Bronchial epithelial cell (primary cell): ENCODE measurements around the gene CELF4. TPM values are rescaled to one million over a fixed set of nuclear protein-coding genes. Genes with fewer than 3 reads are reported as not detected.
A peak's percentile ranks its signal among the peaks of the same experiment; 100 is the strongest.

Source experiments
- DNase-seq: peaks from one replicate; pipeline ENCODE4 v3.0.0-alpha.2; 2010; ENCODE audit warnings: low read depth
- FAIRE-seq: peaks from 2 replicates; lab custom pipeline; 2011; peaks lifted over from hg19 to GRCh38; lab: Jason Lieb, UNC
- H3K27me3 ChIP-seq: 2 replicates; pipeline ENCODE4 v1.5.1; 2011; ENCODE audit warnings: low read length; ENCODE audit not compliant: control insufficient read depth, insufficient read depth
- H3K36me3 ChIP-seq: 2 replicates; pipeline ENCODE4 v1.5.1; 2011; ENCODE audit warnings: low read length; ENCODE audit not compliant: control insufficient read depth, insufficient read depth
- H3K4me3 ChIP-seq: 2 replicates; pipeline ENCODE4 v1.5.1; 2011; ENCODE audit warnings: mild to moderate bottlenecking, low read depth, low read length, control low read depth
- CTCF ChIP-seq: IDR thresholded peaks from 2 replicates; pipeline ENCODE4 v1.5.1; 2011; ENCODE audit warnings: mild to moderate bottlenecking, moderate library complexity, low read length, control low read depth, inconsistent platforms; ENCODE audit not compliant: insufficient read depth, severe bottlenecking
- total RNA-seq: library from RNA; depleted of rRNA; stranded (reverse); fragments of >200 nt; gene quantifications from 2 replicates; pipeline ENCODE4 v1.2.1, GENCODE V29; 2014

Gene CELF4
- total RNA-seq, 1 donor from 2014 or later, result not detected

GRCh38 chr18:37537868-37538525, 27.6 kb downstream of the CELF4 start:
- Histone ChIP-seq H3K36me3 (no peaks in the 10 kb centered on the region), H3K4me3 (no peak overlapping the region), H3K27me3 (peaks cover 10% of the 10 kb centered on the region)
- TF ChIP-seq CTCF, result peak; percentile 94
- no peak for FAIRE-seq
- DNase-seq, result peak; percentile 35

- Histone ChIP-seq H3K4me3 (no peak overlapping the region), H3K36me3 (no peaks in the 10 kb centered on the region), H3K27me3 (peaks cover 10% of the 10 kb centered on the region)
- no peak for TF ChIP-seq CTCF
- DNase-seq (no peak), FAIRE-seq (no peak)
Observed at GRCh38 chr18:37536656-37537055, 28.9 kb downstream of the CELF4 start.

- no peak for FAIRE-seq
- no peaks in the 10 kb centered on the region for H3K36me3 ChIP-seq
- no peak for DNase-seq
- H3K4me3 ChIP-seq, result no peak overlapping the region
- peaks cover 10% of the 10 kb centered on the region for H3K27me3 ChIP-seq
- no peak for TF ChIP-seq CTCF
Observed at GRCh38 chr18:37535968-37536367, 29.6 kb downstream of the CELF4 start.

GRCh38 chr18:37534627-37535026, 31.0 kb downstream of the CELF4 start:
- no peak for TF ChIP-seq CTCF
- no peak overlapping the region for H3K4me3 ChIP-seq
- FAIRE-seq (no peak), DNase-seq (no peak)
- H3K36me3 ChIP-seq, result no peaks in the 10 kb centered on the region
- H3K27me3 ChIP-seq, result peaks cover 10% of the 10 kb centered on the region

GRCh38 chr18:37533647-37534584, 31.7 kb downstream of the CELF4 start:
- Histone ChIP-seq H3K27me3 (peaks cover 10% of the 10 kb centered on the region), H3K4me3 (no peak overlapping the region), H3K36me3 (no peaks in the 10 kb centered on the region)
- no peak for FAIRE-seq
- no peak for TF ChIP-seq CTCF
- no peak for DNase-seq
